GM12891 (cell line): ENCODE results near the gene NCKAP5.

Experiments used
- POLR2A ChIP-seq: IDR thresholded peaks from 2 replicates; pipeline ENCODE4 v1.6.1; 2011; ENCODE audit warnings: low read depth, low read length, control low read depth
- POLR2AphosphoS5 ChIP-seq: IDR thresholded peaks from 2 replicates; pipeline ENCODE4 v1.6.1; 2011; ENCODE audit warnings: low read depth, low read length, control low read depth

DNA sequence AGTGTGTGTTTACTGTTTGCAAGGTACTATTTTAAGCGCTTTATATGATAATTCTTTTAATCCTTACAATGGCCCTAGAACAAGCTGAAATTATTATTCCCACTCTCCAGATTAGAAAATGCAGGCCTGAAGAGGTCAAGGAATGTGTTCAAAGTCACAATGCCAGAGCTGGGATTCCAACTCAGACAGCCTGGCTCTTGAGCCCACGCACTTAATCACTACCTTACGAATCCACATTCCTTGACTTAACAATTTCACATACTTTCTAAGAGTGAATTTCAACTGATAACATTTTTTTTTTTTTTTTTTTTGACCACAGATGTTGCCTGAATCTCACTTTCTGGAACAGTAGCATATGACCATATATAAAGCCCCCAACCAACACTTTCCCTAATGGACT is 400.3 kb downstream of the NCKAP5 start:
- TF ChIP-seq POLR2A: no peak
- TF ChIP-seq POLR2AphosphoS5: no peak
